ENCODE data around the gene KISS1.

The KISS1 gene

DNA sequence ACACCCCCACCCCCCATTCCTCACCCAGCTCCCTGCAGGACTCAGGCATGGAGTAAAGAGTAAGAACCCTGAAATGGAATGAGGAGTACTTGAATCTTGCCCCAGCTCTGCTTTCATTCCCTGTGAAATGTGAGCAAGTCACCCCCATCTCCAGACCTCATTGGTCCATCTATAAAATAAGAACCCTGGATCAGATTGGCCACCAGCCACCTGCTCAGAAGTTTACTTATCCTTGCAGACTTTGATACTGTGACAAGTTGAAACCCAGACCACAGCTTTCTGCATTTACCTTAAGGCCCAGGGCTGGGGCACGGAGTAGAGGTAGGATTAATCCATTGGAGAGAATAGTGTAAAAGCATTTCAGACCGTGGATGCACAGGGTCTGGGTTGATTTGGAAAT lies 2.2 kb downstream of the KISS1 start:
- Histone ChIP-seq H3K36me3 (ENCODE audit: control insufficient read depth, insufficient read depth, low read length) (no peaks in the 10 kb centered on the region), H3K27ac (ENCODE audit: low read depth, low read length) (no peak overlapping the region), H3K79me2 (ENCODE audit: control insufficient read depth, insufficient read depth, low read length) (no peaks in the 10 kb centered on the region), H3K9ac (ENCODE audit: low read length) (no peak overlapping the region), H2AK5ac (ENCODE audit: low read length) (no peak overlapping the region), H2BK15ac (replicated peaks; ENCODE audit: low read depth) (no peak overlapping the region), H3K79me1 (ENCODE audit: low read length) (no peaks in the 10 kb centered on the region), H3K18ac (ENCODE audit: low read length) (no peak overlapping the region), H3K27me3 (ENCODE audit: insufficient read depth, low read length, poor library complexity) (peaks cover 2% of the 10 kb centered on the region), H3K4ac (ENCODE audit: low read depth, low read length) (no peak overlapping the region), H3K4me1 (ENCODE audit: control insufficient read depth, low read depth, low read length) (no peaks in the 10 kb centered on the region), H2BK5ac (ENCODE audit: low read length) (no peak overlapping the region), H3K4me2 (ENCODE audit: low read length) (no peak overlapping the region), H4K8ac (ENCODE audit: low read depth, low read length) (no peak overlapping the region), H3K4me3 (ENCODE audit: low read length) (no peak overlapping the region), H3K23ac (ENCODE audit: low read length) (no peak overlapping the region), H3K56ac (ENCODE audit: low read length) (no peak overlapping the region), H2BK120ac (ENCODE audit: low read depth, low read length) (no peak overlapping the region), H4K5ac (ENCODE audit: low read length) (no peak overlapping the region)
- no peak for DNase-seq
- no CpG with 5 or more reads among the region's 2 CpGs for WGBS (ENCODE audit: extremely low coverage, insufficient coverage, low lambda C conversion rate)

DNA sequence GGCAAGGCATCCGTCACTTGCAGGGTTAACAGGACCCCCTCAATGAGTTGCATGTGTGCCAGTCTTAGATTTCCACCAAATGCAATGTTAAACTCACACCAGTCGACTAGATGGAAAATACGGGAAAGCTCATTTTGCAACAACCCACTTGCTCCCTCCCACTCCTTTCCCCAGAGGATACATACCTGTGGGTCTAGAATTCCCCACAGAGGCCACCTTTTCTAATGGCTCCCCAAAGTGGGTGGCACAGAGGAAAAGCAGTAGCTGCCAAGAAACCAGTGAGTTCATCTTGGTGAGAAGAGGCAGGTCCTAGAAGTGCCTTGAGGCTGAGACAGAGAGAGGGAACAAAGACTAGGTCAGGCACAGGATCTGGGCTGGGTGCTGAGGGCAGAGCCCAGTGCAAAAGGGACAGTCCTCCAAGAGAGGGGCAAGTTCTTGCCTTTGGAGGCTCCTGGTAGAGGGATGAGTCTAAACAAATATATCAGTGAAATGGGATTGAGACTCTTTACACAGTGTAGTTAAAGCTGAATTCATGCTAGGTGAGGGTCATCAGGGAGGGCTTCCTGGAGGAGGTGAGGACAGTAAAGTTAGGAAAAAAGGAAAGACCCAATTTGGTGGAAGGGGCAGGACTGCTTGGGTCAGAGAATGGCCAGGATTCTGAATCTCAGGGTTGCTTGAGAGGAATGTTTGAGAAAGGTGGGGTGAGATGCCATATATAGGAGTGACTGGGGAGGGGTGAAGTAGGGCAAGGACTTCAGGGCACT lies 3.5 kb downstream of the KISS1 start:
- Histone ChIP-seq H2BK5ac (ENCODE audit: low read length) (no peak overlapping the region), H3K4me2 (ENCODE audit: low read length) (no peak overlapping the region), H3K36me3 (ENCODE audit: control insufficient read depth, insufficient read depth, low read length) (no peaks in the 10 kb centered on the region), H3K23ac (ENCODE audit: low read length) (no peak overlapping the region), H3K9ac (ENCODE audit: low read length) (no peak overlapping the region), H3K4me3 (ENCODE audit: low read length) (no peak overlapping the region), H2BK120ac (ENCODE audit: low read depth, low read length) (no peak overlapping the region), H4K8ac (ENCODE audit: low read depth, low read length) (no peak overlapping the region), H3K79me2 (ENCODE audit: control insufficient read depth, insufficient read depth, low read length) (no peaks in the 10 kb centered on the region), H2AK5ac (ENCODE audit: low read length) (no peak overlapping the region), H3K18ac (ENCODE audit: low read length) (no peak overlapping the region), H3K27ac (ENCODE audit: low read depth, low read length) (no peak overlapping the region), H3K79me1 (ENCODE audit: low read length) (no peaks in the 10 kb centered on the region), H3K4ac (ENCODE audit: low read depth, low read length) (no peak overlapping the region), H4K5ac (ENCODE audit: low read length) (no peak overlapping the region), H2BK15ac (replicated peaks; ENCODE audit: low read depth) (no peak overlapping the region), H3K56ac (ENCODE audit: low read length) (no peak overlapping the region), H3K4me1 (ENCODE audit: control insufficient read depth, low read depth, low read length) (no peaks in the 10 kb centered on the region), H3K27me3 (ENCODE audit: insufficient read depth, low read length, poor library complexity) (peaks cover 2% of the 10 kb centered on the region)
- DNase-seq = no peak
- WGBS (ENCODE audit: extremely low coverage, insufficient coverage, low lambda C conversion rate) = no CpG with 5 or more reads among the region's 3 CpGs

DNA sequence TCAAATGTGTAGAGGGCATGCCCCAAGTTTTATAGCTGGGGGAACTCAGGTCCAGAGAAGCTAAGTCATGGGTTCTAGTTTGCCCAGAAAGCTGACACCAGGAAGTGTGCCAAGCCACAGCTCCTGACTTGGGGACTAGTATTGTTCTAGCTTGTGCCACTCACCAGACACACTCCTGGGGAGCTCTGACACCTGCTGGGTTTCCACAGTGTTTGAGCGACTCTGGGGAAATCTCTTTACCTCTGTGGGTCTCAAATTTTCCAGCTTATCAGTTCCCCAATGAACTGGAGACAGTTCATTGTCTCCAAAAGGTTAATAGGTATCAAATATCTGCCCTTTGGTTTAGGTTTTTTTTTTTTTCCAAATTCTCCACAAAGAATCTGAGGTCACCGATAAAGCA lies 4.2 kb downstream of the KISS1 start:
- H3K4ac ChIP-seq (ENCODE audit: low read depth, low read length) = no peak overlapping the region
- peaks cover 2% of the 10 kb centered on the region for H3K27me3 ChIP-seq (ENCODE audit: insufficient read depth, low read length, poor library complexity)
- H3K4me3 ChIP-seq (ENCODE audit: low read length) = no peak overlapping the region
- H3K36me3 ChIP-seq (ENCODE audit: control insufficient read depth, insufficient read depth, low read length) = no peaks in the 10 kb centered on the region
- H3K79me2 ChIP-seq (ENCODE audit: control insufficient read depth, insufficient read depth, low read length) = no peaks in the 10 kb centered on the region
- no peaks in the 10 kb centered on the region for H3K4me1 ChIP-seq (ENCODE audit: control insufficient read depth, low read depth, low read length)
- H4K8ac ChIP-seq (ENCODE audit: low read depth, low read length) = no peak overlapping the region
- no peak overlapping the region for H3K4me2 ChIP-seq (ENCODE audit: low read length)
- H3K18ac ChIP-seq (ENCODE audit: low read length) = no peak overlapping the region
- no peak overlapping the region for H3K56ac ChIP-seq (ENCODE audit: low read length)
- no peak overlapping the region for H3K23ac ChIP-seq (ENCODE audit: low read length)
- H3K79me1 ChIP-seq (ENCODE audit: low read length) = no peaks in the 10 kb centered on the region
- no peak overlapping the region for H3K9ac ChIP-seq (ENCODE audit: low read length)
- no peak overlapping the region for H3K27ac ChIP-seq (ENCODE audit: low read depth, low read length)
- no peak for DNase-seq
- no peak overlapping the region for H2BK15ac ChIP-seq (replicated peaks; ENCODE audit: low read depth)
- H2BK5ac ChIP-seq (ENCODE audit: low read length) = no peak overlapping the region
- no CpG with 5 or more reads among the region's 2 CpGs for WGBS (ENCODE audit: extremely low coverage, insufficient coverage, low lambda C conversion rate)
- no peak overlapping the region for H2BK120ac ChIP-seq (ENCODE audit: low read depth, low read length)
- H4K5ac ChIP-seq (ENCODE audit: low read length) = no peak overlapping the region
- no peak overlapping the region for H2AK5ac ChIP-seq (ENCODE audit: low read length)

DNA sequence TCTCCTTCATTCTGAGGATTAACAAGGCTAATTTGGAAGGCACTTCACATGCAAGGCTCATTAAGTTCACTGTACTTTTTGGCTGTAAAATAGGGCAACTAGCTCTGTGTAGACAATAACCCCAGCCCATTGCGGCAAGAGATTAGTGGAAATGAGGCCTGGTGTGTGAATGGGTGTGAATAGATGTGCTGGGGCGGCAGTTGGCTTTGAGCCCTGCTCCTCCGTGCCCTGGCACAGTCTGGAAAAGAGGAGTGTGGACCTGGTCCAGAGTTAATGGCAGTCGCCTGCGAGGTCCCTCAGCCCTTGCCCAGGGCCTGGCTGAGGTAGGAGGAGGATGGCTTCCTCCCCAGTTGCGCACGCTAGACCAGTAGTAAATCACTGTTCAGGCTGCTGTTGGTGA lies 4.8 kb downstream of the KISS1 start:
- H3K23ac ChIP-seq (ENCODE audit: low read length) = no peak overlapping the region
- H3K79me2 ChIP-seq (ENCODE audit: control insufficient read depth, insufficient read depth, low read length) = no peaks in the 10 kb centered on the region
- no peak overlapping the region for H3K4me2 ChIP-seq (ENCODE audit: low read length)
- no peak overlapping the region for H3K4me3 ChIP-seq (ENCODE audit: low read length)
- H4K5ac ChIP-seq (ENCODE audit: low read length) = no peak overlapping the region
- H3K79me1 ChIP-seq (ENCODE audit: low read length) = no peaks in the 10 kb centered on the region
- H3K4me1 ChIP-seq (ENCODE audit: control insufficient read depth, low read depth, low read length) = no peaks in the 10 kb centered on the region
- no CpG with 5 or more reads among the region's 7 CpGs for WGBS (ENCODE audit: extremely low coverage, insufficient coverage, low lambda C conversion rate)
- H3K56ac ChIP-seq (ENCODE audit: low read length) = no peak overlapping the region
- no peak overlapping the region for H2AK5ac ChIP-seq (ENCODE audit: low read length)
- H3K27me3 ChIP-seq (ENCODE audit: insufficient read depth, low read length, poor library complexity) = peaks cover 2% of the 10 kb centered on the region
- no peaks in the 10 kb centered on the region for H3K36me3 ChIP-seq (ENCODE audit: control insufficient read depth, insufficient read depth, low read length)
- no peak overlapping the region for H2BK15ac ChIP-seq (replicated peaks; ENCODE audit: low read depth)
- H3K4ac ChIP-seq (ENCODE audit: low read depth, low read length) = no peak overlapping the region
- H3K27ac ChIP-seq (ENCODE audit: low read depth, low read length) = no peak overlapping the region
- no peak overlapping the region for H3K18ac ChIP-seq (ENCODE audit: low read length)
- no peak overlapping the region for H2BK120ac ChIP-seq (ENCODE audit: low read depth, low read length)
- no peak overlapping the region for H2BK5ac ChIP-seq (ENCODE audit: low read length)
- H3K9ac ChIP-seq (ENCODE audit: low read length) = no peak overlapping the region
- no peak overlapping the region for H4K8ac ChIP-seq (ENCODE audit: low read depth, low read length)
- no peak for DNase-seq

DNA sequence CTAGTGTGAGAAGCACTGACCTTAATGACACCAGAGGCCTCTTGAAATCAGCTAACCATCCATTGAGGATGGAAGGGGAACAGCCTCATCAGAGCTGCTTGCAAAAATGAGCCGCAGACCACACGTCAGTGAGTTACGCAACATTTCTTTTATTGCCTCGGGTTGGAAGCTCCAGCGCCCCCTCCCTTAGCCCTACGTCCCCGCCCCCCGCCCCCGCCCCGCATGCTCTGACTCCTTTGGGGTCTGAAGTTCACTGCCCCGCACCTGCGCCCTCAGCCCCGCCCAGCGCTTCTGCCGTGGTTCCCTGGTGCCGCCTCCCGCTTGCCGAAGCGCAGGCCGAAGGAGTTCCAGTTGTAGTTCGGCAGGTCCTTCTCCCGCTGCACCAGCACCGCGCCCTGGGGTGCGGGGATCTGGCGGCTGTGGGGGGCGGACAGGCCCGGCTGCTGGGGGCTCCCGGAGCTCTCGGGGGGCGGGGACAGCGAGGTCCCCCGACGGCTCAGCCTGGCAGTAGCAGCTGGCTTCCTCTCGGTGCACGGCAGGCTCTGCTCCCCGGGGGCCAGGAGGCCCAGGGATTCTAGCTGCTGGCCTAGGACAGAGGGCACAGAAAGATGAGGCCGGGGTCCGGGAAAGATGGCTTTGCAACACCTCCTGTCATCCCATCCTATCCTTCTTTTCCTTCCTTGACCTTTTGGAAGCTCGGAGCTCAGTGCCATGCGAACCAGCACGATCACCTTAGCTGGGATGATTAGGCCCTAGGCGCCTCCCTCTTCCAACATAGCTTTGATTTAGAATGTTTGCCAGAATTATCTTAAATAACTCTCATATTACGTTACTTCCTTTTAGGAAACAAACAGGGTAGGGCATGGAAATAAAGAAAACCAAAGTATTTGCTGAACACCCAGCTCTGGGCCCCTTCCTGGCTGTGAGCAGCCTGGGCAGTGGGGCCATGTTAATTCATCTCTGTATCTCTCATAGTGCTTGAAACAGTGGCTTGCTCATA lies 5.8 kb downstream of the KISS1 start:
- DNase-seq = no peak
- H3K36me3 ChIP-seq (ENCODE audit: control insufficient read depth, insufficient read depth, low read length) = no peaks in the 10 kb centered on the region
- H3K27ac ChIP-seq (ENCODE audit: low read depth, low read length) = no peak overlapping the region
- H3K4me1 ChIP-seq (ENCODE audit: control insufficient read depth, low read depth, low read length) = no peaks in the 10 kb centered on the region
- H3K4ac ChIP-seq (ENCODE audit: low read depth, low read length) = no peak overlapping the region
- H3K4me3 ChIP-seq (ENCODE audit: low read length) = no peak overlapping the region
- no peak overlapping the region for H2BK5ac ChIP-seq (ENCODE audit: low read length)
- no peak overlapping the region for H3K23ac ChIP-seq (ENCODE audit: low read length)
- H2BK15ac ChIP-seq (replicated peaks; ENCODE audit: low read depth) = no peak overlapping the region
- peaks cover 2% of the 10 kb centered on the region for H3K27me3 ChIP-seq (ENCODE audit: insufficient read depth, low read length, poor library complexity)
- H3K56ac ChIP-seq (ENCODE audit: low read length) = no peak overlapping the region
- no peak overlapping the region for H4K5ac ChIP-seq (ENCODE audit: low read length)
- H3K18ac ChIP-seq (ENCODE audit: low read length) = no peak overlapping the region
- no peak overlapping the region for H3K9ac ChIP-seq (ENCODE audit: low read length)
- no peaks in the 10 kb centered on the region for H3K79me1 ChIP-seq (ENCODE audit: low read length)
- H3K4me2 ChIP-seq (ENCODE audit: low read length) = no peak overlapping the region
- WGBS (ENCODE audit: extremely low coverage, insufficient coverage, low lambda C conversion rate) = no CpG with 5 or more reads among the region's 44 CpGs
- no peak overlapping the region for H2AK5ac ChIP-seq (ENCODE audit: low read length)
- no peak overlapping the region for H2BK120ac ChIP-seq (ENCODE audit: low read depth, low read length)
- no peaks in the 10 kb centered on the region for H3K79me2 ChIP-seq (ENCODE audit: control insufficient read depth, insufficient read depth, low read length)
- no peak overlapping the region for H4K8ac ChIP-seq (ENCODE audit: low read depth, low read length)

Data from mesendoderm (in vitro differentiated cells).